LHCN-M2 (cell line): Measurements from ENCODE around the gene CD164L2. TPM values are rescaled to one million over a fixed set of nuclear protein-coding genes. Genes with fewer than 3 reads are reported as not detected.
"Not testable (repeated sequence)": the region's sequence is repeated elsewhere in the genome, so short reads cannot be mapped to it uniquely, and the experiment has no call there.

Experiments used
- DNase-seq: peaks from one replicate; pipeline ENCODE4 v3.0.0-alpha.2; 2012; ENCODE audit warnings: low read depth
- total RNA-seq: library from RNA; depleted of rRNA; stranded (reverse); fragments of >200 nt; gene quantifications from 2 replicates; pipeline ENCODE4 v1.2.3, GENCODE V29; 2014

CD164L2 gene
- total RNA-seq, 1 experiment from 2014 or later = not detected

- DNase-seq = peak; percentile 56
Measured at GRCh38 chr1:27391511-27392095, 8.5 kb upstream of the CD164L2 start.

GRCh38 chr1:27388337-27389005, 5.3 kb upstream of the CD164L2 start:
- DNase-seq = no peak

- not testable (repeated sequence) for DNase-seq
Measured at GRCh38 chr1:27384797-27385196, 1.7 kb upstream of the CD164L2 start.

- no peak for DNase-seq
Measured at GRCh38 chr1:27383661-27384060, 528 bp upstream of the CD164L2 start.

GRCh38 chr1:27381969-27382762, 967 bp downstream of the CD164L2 start:
- no peak for DNase-seq

GRCh38 chr1:27380766-27381733, 2.1 kb downstream of the CD164L2 start:
- no peak for DNase-seq

GRCh38 chr1:27380224-27380623, 2.9 kb downstream of the CD164L2 start:
- DNase-seq = no peak

- DNase-seq = no peak
Measured at GRCh38 chr1:27379564-27380122, 3.5 kb downstream of the CD164L2 start.

GRCh38 chr1:27377760-27378495, 5.2 kb downstream of the CD164L2 start:
- DNase-seq = no peak

GRCh38 chr1:27374362-27375086, 8.6 kb downstream of the CD164L2 start, which contains the start of gene FCN3:
Gene FCN3 (minus strand): TSS chr1:27374824. CDS start chr1:27374818, 6 bp downstream.
- no peak for DNase-seq

GRCh38 chr1:27372808-27373690, 10.1 kb downstream of the CD164L2 start:
- DNase-seq = no peak

- DNase-seq = no peak
Measured at GRCh38 chr1:27372022-27372807, 10.9 kb downstream of the CD164L2 start.

- peak; percentile 40 for DNase-seq
Measured at GRCh38 chr1:27368869-27369582, 14.1 kb downstream of the CD164L2 start.

- no peak for DNase-seq
Measured at GRCh38 chr1:27367160-27367650, 15.9 kb downstream of the CD164L2 start.

- peak; percentile 86 for DNase-seq
Measured at GRCh38 chr1:27366411-27367159, 16.5 kb downstream of the CD164L2 start, which contains the start of gene MAP3K6. Gene MAP3K6 (minus strand): TSS chr1:27366961. CDS start chr1:27366597, 364 bp downstream.

GRCh38 chr1:27366113-27366410, 17.1 kb downstream of the CD164L2 start:
- DNase-seq = peak; percentile 79
